ENCODE data around the gene TNFSF13B.

The TNFSF13B gene, protein sequence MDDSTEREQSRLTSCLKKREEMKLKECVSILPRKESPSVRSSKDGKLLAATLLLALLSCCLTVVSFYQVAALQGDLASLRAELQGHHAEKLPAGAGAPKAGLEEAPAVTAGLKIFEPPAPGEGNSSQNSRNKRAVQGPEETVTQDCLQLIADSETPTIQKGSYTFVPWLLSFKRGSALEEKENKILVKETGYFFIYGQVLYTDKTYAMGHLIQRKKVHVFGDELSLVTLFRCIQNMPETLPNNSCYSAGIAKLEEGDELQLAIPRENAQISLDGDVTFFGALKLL

GRCh38 chr13:108269601-108270328 lies at the start of gene TNFSF13B:
TNFSF13B (plus strand) TSS chr13:108269718; CDS start chr13:108269896, 178 bp downstream.
- Histone ChIP-seq H3K27me3 (ENCODE audit: control insufficient read depth, insufficient read depth, low read length) (no peaks in the 10 kb centered on the region), H3K9ac (ENCODE audit: low read depth, low read length) (no peak within 1 kb of the TSS), H3K4me1 (ENCODE audit: control insufficient read depth, insufficient read depth, low read length) (no peaks in the 10 kb centered on the region), H3K9me3 (ENCODE audit: control insufficient read depth, insufficient read depth, low read length) (no peaks in the 10 kb centered on the region), H3K4me3 (ENCODE audit: low read depth, low read length) (no peak within 1 kb of the TSS), H3K36me3 (ENCODE audit: control insufficient read depth, insufficient read depth, low read length) (no peaks in the 10 kb centered on the region)

- Histone ChIP-seq H3K36me3 (ENCODE audit: control insufficient read depth, insufficient read depth, low read length) (no peaks in the 10 kb centered on the region), H3K9ac (ENCODE audit: low read depth, low read length) (no peak overlapping the region), H3K4me3 (ENCODE audit: low read depth, low read length) (no peak overlapping the region), H3K27me3 (ENCODE audit: control insufficient read depth, insufficient read depth, low read length) (no peaks in the 10 kb centered on the region), H3K4me1 (ENCODE audit: control insufficient read depth, insufficient read depth, low read length) (peaks cover 3% of the 10 kb centered on the region), H3K9me3 (ENCODE audit: control insufficient read depth, insufficient read depth, low read length) (no peaks in the 10 kb centered on the region)
Measured at GRCh38 chr13:108220041-108220440, 49.5 kb upstream of the TNFSF13B start.

- Histone ChIP-seq H3K9ac (ENCODE audit: low read depth, low read length) (no peak overlapping the region), H3K4me1 (ENCODE audit: control insufficient read depth, insufficient read depth, low read length) (peaks cover 3% of the 10 kb centered on the region), H3K36me3 (ENCODE audit: control insufficient read depth, insufficient read depth, low read length) (no peaks in the 10 kb centered on the region), H3K9me3 (ENCODE audit: control insufficient read depth, insufficient read depth, low read length) (no peaks in the 10 kb centered on the region), H3K4me3 (ENCODE audit: low read depth, low read length) (no peak overlapping the region), H3K27me3 (ENCODE audit: control insufficient read depth, insufficient read depth, low read length) (no peaks in the 10 kb centered on the region)
Measured at GRCh38 chr13:108223687-108224503, 45.6 kb upstream of the TNFSF13B start.

DNA sequence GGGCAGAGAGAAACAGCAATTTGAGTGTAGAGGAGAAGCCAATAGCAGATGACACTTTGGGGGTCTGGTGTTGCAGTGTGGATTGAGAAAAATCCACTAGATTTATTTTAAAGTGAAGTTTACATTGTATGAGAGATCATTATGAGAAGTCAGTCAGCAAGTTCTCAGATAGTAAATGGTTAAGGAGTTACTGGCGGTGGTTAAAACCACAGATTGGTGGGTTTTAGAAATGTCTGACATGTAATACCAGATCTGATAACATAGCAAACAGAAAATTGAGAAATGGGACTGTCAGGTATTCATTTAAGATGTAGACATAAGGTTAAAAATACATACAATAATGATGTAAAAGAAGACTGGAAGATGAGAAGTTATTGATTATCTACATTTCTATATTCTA lies 44.1 kb upstream of the TNFSF13B start:
- Histone ChIP-seq H3K4me1 (ENCODE audit: control insufficient read depth, insufficient read depth, low read length) (no peaks in the 10 kb centered on the region), H3K36me3 (ENCODE audit: control insufficient read depth, insufficient read depth, low read length) (no peaks in the 10 kb centered on the region), H3K9ac (ENCODE audit: low read depth, low read length) (no peak overlapping the region), H3K9me3 (ENCODE audit: control insufficient read depth, insufficient read depth, low read length) (no peaks in the 10 kb centered on the region), H3K4me3 (ENCODE audit: low read depth, low read length) (no peak overlapping the region), H3K27me3 (ENCODE audit: control insufficient read depth, insufficient read depth, low read length) (no peaks in the 10 kb centered on the region)

- Histone ChIP-seq H3K27me3 (ENCODE audit: control insufficient read depth, insufficient read depth, low read length) (no peaks in the 10 kb centered on the region), H3K36me3 (ENCODE audit: control insufficient read depth, insufficient read depth, low read length) (no peaks in the 10 kb centered on the region), H3K9ac (ENCODE audit: low read depth, low read length) (no peak overlapping the region), H3K4me1 (ENCODE audit: control insufficient read depth, insufficient read depth, low read length) (no peaks in the 10 kb centered on the region), H3K4me3 (ENCODE audit: low read depth, low read length) (no peak overlapping the region), H3K9me3 (ENCODE audit: control insufficient read depth, insufficient read depth, low read length) (no peaks in the 10 kb centered on the region)
Measured at GRCh38 chr13:108226184-108226583, 43.3 kb upstream of the TNFSF13B start.

DNA sequence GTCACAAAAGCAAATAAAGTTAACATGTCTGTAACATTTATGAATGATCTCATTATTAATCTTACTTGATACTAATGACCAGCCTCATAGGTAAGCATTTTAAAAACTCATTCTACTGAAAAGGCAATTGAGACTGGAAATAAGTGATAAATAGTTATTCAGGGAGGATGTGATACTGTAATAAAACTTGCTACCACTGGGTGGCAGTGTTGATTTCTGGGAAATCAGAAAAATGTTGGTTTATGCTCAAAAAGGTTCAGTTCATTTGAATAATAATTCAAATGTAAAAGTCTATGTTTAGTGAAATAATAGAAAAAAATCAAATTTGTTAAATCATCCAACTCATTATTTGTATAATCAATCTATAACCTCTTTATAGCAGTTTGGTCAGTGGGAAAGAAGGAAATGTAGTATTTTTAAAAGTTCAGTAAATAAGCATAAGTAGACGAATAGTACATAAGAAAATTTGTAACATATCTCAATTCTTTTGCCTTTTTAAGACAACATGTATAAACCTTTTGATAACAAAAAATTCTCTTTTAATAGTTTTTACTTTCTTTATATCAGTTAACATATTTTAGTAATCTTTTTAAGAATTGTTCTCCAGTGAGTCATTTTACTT lies 41.8 kb upstream of the TNFSF13B start:
- Histone ChIP-seq H3K4me1 (ENCODE audit: control insufficient read depth, insufficient read depth, low read length) (no peaks in the 10 kb centered on the region), H3K9ac (ENCODE audit: low read depth, low read length) (no peak overlapping the region), H3K36me3 (ENCODE audit: control insufficient read depth, insufficient read depth, low read length) (no peaks in the 10 kb centered on the region)

DNA sequence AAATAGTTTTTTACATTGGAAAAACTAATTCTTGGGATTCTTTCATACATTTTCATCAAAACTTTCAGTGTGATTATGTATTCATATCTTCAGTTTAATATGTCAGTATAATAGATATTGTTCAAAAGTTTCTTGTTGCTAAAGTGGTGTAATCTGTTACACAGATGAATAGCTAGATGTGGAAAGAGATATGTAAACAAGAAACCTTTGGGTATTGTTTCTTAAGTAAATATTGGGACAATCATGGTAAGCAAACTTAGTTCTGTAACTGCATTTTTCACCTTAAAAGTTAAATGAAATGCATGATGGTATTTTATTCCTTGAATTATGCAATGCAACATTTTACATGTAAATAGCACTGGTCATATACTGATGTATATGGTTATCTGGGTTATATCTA lies 39.1 kb upstream of the TNFSF13B start:
- Histone ChIP-seq H3K9me3 (ENCODE audit: control insufficient read depth, insufficient read depth, low read length) (no peaks in the 10 kb centered on the region), H3K27me3 (ENCODE audit: control insufficient read depth, insufficient read depth, low read length) (no peaks in the 10 kb centered on the region), H3K36me3 (ENCODE audit: control insufficient read depth, insufficient read depth, low read length) (no peaks in the 10 kb centered on the region), H3K4me1 (ENCODE audit: control insufficient read depth, insufficient read depth, low read length) (no peaks in the 10 kb centered on the region), H3K4me3 (ENCODE audit: low read depth, low read length) (no peak overlapping the region), H3K9ac (ENCODE audit: low read depth, low read length) (no peak overlapping the region)

More for the DNA sequence above, 41.8 kb upstream of the TNFSF13B start:
- Histone ChIP-seq H3K9me3 (ENCODE audit: control insufficient read depth, insufficient read depth, low read length) (no peaks in the 10 kb centered on the region), H3K4me3 (ENCODE audit: low read depth, low read length) (no peak overlapping the region), H3K27me3 (ENCODE audit: control insufficient read depth, insufficient read depth, low read length) (no peaks in the 10 kb centered on the region)

- Histone ChIP-seq H3K36me3 (ENCODE audit: control insufficient read depth, insufficient read depth, low read length) (no peaks in the 10 kb centered on the region), H3K9me3 (ENCODE audit: control insufficient read depth, insufficient read depth, low read length) (no peaks in the 10 kb centered on the region), H3K27me3 (ENCODE audit: control insufficient read depth, insufficient read depth, low read length) (no peaks in the 10 kb centered on the region), H3K9ac (ENCODE audit: low read depth, low read length) (no peak overlapping the region), H3K4me1 (ENCODE audit: control insufficient read depth, insufficient read depth, low read length) (no peaks in the 10 kb centered on the region), H3K4me3 (ENCODE audit: low read depth, low read length) (no peak overlapping the region)
Measured at GRCh38 chr13:108249150-108249549, 20.4 kb upstream of the TNFSF13B start.

- H3K27me3 ChIP-seq (ENCODE audit: control insufficient read depth, insufficient read depth, low read length), result no peaks in the 10 kb centered on the region
- no peaks in the 10 kb centered on the region for H3K4me1 ChIP-seq (ENCODE audit: control insufficient read depth, insufficient read depth, low read length)
- no peaks in the 10 kb centered on the region for H3K9me3 ChIP-seq (ENCODE audit: control insufficient read depth, insufficient read depth, low read length)
- H3K36me3 ChIP-seq (ENCODE audit: control insufficient read depth, insufficient read depth, low read length), result no peaks in the 10 kb centered on the region
- H3K9ac ChIP-seq (ENCODE audit: low read depth, low read length), result no peak overlapping the region
- no peak overlapping the region for H3K4me3 ChIP-seq (ENCODE audit: low read depth, low read length)
Measured at GRCh38 chr13:108257248-108257647, 12.3 kb upstream of the TNFSF13B start.

- no peak overlapping the region for H3K9ac ChIP-seq (ENCODE audit: low read depth, low read length)
- H3K27me3 ChIP-seq (ENCODE audit: control insufficient read depth, insufficient read depth, low read length), result no peaks in the 10 kb centered on the region
- H3K36me3 ChIP-seq (ENCODE audit: control insufficient read depth, insufficient read depth, low read length), result no peaks in the 10 kb centered on the region
- H3K4me1 ChIP-seq (ENCODE audit: control insufficient read depth, insufficient read depth, low read length), result no peaks in the 10 kb centered on the region
- H3K9me3 ChIP-seq (ENCODE audit: control insufficient read depth, insufficient read depth, low read length), result no peaks in the 10 kb centered on the region
- no peak overlapping the region for H3K4me3 ChIP-seq (ENCODE audit: low read depth, low read length)
Measured at GRCh38 chr13:108263621-108264355, 5.7 kb upstream of the TNFSF13B start.
